CD8-positive, alpha-beta memory T cell (primary cell): ENCODE measurements around the gene BOC. TPM values are rescaled to one million over a fixed set of nuclear protein-coding genes. Genes with fewer than 3 reads are reported as not detected.

Source experiments
- CTCF ChIA-PET: fragments of 350-600 bp; sonication (Branson Sonifier 250); formaldehyde crosslinking; loops from one replicate; lab custom pipeline; 2021; ENCODE audit warnings: antibody characterized with exemption; lab: Charles Lee
- POLR2A ChIA-PET: fragments of 350-600 bp; sonication (Branson Sonifier 250); formaldehyde crosslinking; loops from one replicate; lab custom pipeline; 2021; ENCODE audit warnings: antibody characterized with exemption; lab: Charles Lee
- DNase-seq, 5 donors: peaks; one replicate each; pipeline versions ENCODE4 v3.0.0 to v3.0.0-alpha.2; 2020 to 2022; ENCODE audit warnings: mixed read lengths in 1 of 5
- H3K27ac ChIP-seq: one replicate; pipeline ENCODE4 v1.7.0; 2013; ENCODE audit warnings: low read depth, mild to moderate bottlenecking, low read length, moderate library complexity
- H3K27me3 ChIP-seq: 2 replicates; pipeline ENCODE4 v1.7.0; 2013; ENCODE audit warnings: low read length, mild to moderate bottlenecking; ENCODE audit not compliant: insufficient read depth, poor library complexity, severe bottlenecking
- H3K36me3 ChIP-seq: 2 replicates; pipeline ENCODE4 v1.7.0; 2013; ENCODE audit warnings: mild to moderate bottlenecking, low read length, moderate library complexity; ENCODE audit not compliant: insufficient read depth
- H3K4me1 ChIP-seq: 2 replicates; pipeline ENCODE4 v1.7.0; 2013; ENCODE audit warnings: mild to moderate bottlenecking, low read length, moderate library complexity; ENCODE audit not compliant: insufficient read depth
- H3K4me3 ChIP-seq: 2 replicates; pipeline ENCODE4 v1.7.0; 2013; ENCODE audit warnings: mild to moderate bottlenecking, low read length
- H3K9me3 ChIP-seq: 2 replicates; pipeline ENCODE4 v1.7.0; 2013; ENCODE audit warnings: mild to moderate bottlenecking, low read length
- H3K27ac Mint-ChIP-seq, 8 donors: one replicate each; pipeline ENCODE4 v1.8.0; 2020 to 2021; ENCODE audit warnings: mixed read lengths in 8 of 8, mild to moderate bottlenecking in 6 of 8, inconsistent platforms in 3 of 8, moderate library complexity in 3 of 8
- H3K27me3 Mint-ChIP-seq, 2 donors: one replicate each; pipeline ENCODE4 v1.8.0; 2020 to 2021; ENCODE audit warnings: mixed read lengths in 2 of 2, mild to moderate bottlenecking in 1 of 2, moderate library complexity in 1 of 2
- H3K36me3 Mint-ChIP-seq, 3 donors: one replicate each; pipeline ENCODE4 v1.8.0; 2020 to 2021; ENCODE audit warnings: mixed read lengths in 3 of 3, inconsistent platforms in 1 of 3, mild to moderate bottlenecking in 1 of 3
- H3K4me1 Mint-ChIP-seq, 3 donors: one replicate each; pipeline ENCODE4 v1.8.0; 2020 to 2021; ENCODE audit warnings: mixed read lengths in 3 of 3, inconsistent platforms in 1 of 3, mild to moderate bottlenecking in 1 of 3
- H3K4me3 Mint-ChIP-seq, 7 donors: one replicate each; pipeline ENCODE4 v1.8.0; 2020 to 2021; ENCODE audit warnings: mixed read lengths in 7 of 7, mild to moderate bottlenecking in 6 of 7, moderate library complexity in 4 of 7, inconsistent platforms in 2 of 7
- H3K9me3 Mint-ChIP-seq, 5 donors: one replicate each; pipeline ENCODE4 v1.8.0; 2020 to 2022; ENCODE audit warnings: mixed read lengths in 5 of 5, mild to moderate bottlenecking in 3 of 5, moderate library complexity in 2 of 5, inconsistent platforms in 1 of 5
- polyA plus RNA-seq: library from polyadenylated mRNA; unstranded; fragments of 300-500 nt; fragmentation: Illumina TruSeq; gene quantifications from one replicate; pipeline ENCODE4 v1.2.3, GENCODE V29; 2021
- total RNA-seq, 2 experiments: library from RNA; stranded (reverse); gene quantifications; one replicate each; pipeline ENCODE4 v1.2.3, GENCODE V29; 2021

Gene BOC
- total and polyA plus RNA-seq, 3 experiments from 2014 or later = not detected

GRCh38 chr3:113233497-113233896 lies 22.1 kb downstream of the BOC start:
- Histone ChIP-seq H3K9me3 (no peaks in the 10 kb centered on the region), H3K27me3 (no peaks in the 10 kb centered on the region), H3K4me3 (no peak overlapping the region), H3K4me1 (no peaks in the 10 kb centered on the region), H3K36me3 (no peaks in the 10 kb centered on the region), H3K27ac (no peak overlapping the region)
- Mint-ChIP-seq H3K27me3 (peaks cover 0 to 9% of the 10 kb centered on the region in 2 donors), H3K36me3 (no peaks in the 10 kb centered on the region), H3K27ac (peak overlapping the region in 1 of 8 donors; percentile 15), H3K9me3 (no peaks in the 10 kb centered on the region), H3K4me1 (no peaks in the 10 kb centered on the region), H3K4me3 (no peak overlapping the region)
- DNase-seq = no peak
- ChIA-PET CTCF (interaction anchor here (1.0 to 1.4 kb wide), 2 partner anchors 10 to 17 kb away, joined by 3 to 4 read pairs; no protein-coding TSS in a partner anchor), POLR2A (no interaction called here)

- Histone ChIP-seq H3K27me3 (no peaks in the 10 kb centered on the region), H3K4me1 (no peaks in the 10 kb centered on the region), H3K4me3 (no peak overlapping the region), H3K9me3 (no peaks in the 10 kb centered on the region), H3K27ac (no peak overlapping the region), H3K36me3 (no peaks in the 10 kb centered on the region)
- Mint-ChIP-seq H3K4me1 (no peaks in the 10 kb centered on the region), H3K9me3 (no peaks in the 10 kb centered on the region), H3K36me3 (no peaks in the 10 kb centered on the region), H3K4me3 (no peak overlapping the region), H3K27ac (no peak overlapping the region), H3K27me3 (peaks cover 0 to 12% of the 10 kb centered on the region in 2 donors)
- no peak for DNase-seq
- POLR2A ChIA-PET = no interaction called here
- CTCF ChIA-PET = interaction anchor here (1.0 to 1.4 kb wide), 2 partner anchors 9 to 18 kb away, joined by 3 to 4 read pairs; no protein-coding TSS in a partner anchor
Observed at GRCh38 chr3:113234028-113234427, 22.7 kb downstream of the BOC start.

DNA sequence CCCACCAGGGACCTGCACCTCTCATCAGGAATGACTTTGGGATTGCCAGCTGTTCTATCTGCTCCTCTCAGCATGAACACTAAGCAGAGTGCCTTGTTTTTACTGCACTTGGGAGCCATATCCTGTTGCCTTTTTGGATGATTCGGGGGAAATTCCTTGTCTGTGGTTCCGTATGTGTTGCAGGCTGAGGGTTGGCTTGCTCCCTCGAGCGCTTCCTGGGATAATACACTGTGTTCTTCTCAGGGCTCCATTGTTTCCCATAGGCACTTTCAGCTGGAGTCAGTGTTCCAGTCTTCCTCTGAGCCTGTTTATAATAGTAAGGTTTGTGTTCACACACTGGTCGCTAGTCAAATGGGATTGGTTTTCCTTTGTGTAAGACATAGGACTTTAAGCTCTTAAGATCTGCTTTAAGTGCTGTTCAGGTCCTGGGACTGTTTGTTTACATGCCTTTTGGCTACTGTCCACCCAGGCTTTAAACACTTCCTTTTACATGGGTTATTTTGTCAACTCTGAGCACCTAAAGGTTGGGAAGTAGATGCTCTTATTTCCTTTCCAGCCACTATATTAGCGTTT lies 23.4 kb downstream of the BOC start:
- H3K4me1 ChIP-seq = no peaks in the 10 kb centered on the region
- no peaks in the 10 kb centered on the region for H3K27me3 ChIP-seq
- Mint-ChIP-seq H3K36me3 (no peaks in the 10 kb centered on the region), H3K9me3 (no peaks in the 10 kb centered on the region), H3K4me3 (no peak overlapping the region), H3K4me1 (no peaks in the 10 kb centered on the region), H3K27me3 (peaks cover 0 to 11% of the 10 kb centered on the region in 2 donors), H3K27ac (no peak overlapping the region)
- ChIA-PET POLR2A (no interaction called here), CTCF (no interaction called here)
- H3K4me3 ChIP-seq = no peak overlapping the region
- H3K9me3 ChIP-seq = no peaks in the 10 kb centered on the region
- H3K27ac ChIP-seq = no peak overlapping the region
- no peaks in the 10 kb centered on the region for H3K36me3 ChIP-seq
- no peak for DNase-seq

GRCh38 chr3:113238503-113238902 lies 27.1 kb downstream of the BOC start:
- H3K4me3 Mint-ChIP-seq = no peak overlapping the region
- Histone ChIP-seq H3K9me3 (no peaks in the 10 kb centered on the region), H3K27ac (no peak overlapping the region), H3K36me3 (no peaks in the 10 kb centered on the region), H3K4me1 (no peaks in the 10 kb centered on the region), H3K4me3 (no peak overlapping the region), H3K27me3 (peaks cover 9% of the 10 kb centered on the region)
- CTCF ChIA-PET = no interaction called here
- peaks cover 0 to 7% (median 3%) of the 10 kb centered on the region in 3 donors for H3K4me1 Mint-ChIP-seq
- POLR2A ChIA-PET = no interaction called here
- H3K36me3 Mint-ChIP-seq = no peaks in the 10 kb centered on the region
- H3K27me3 Mint-ChIP-seq = peaks cover 6 to 30% of the 10 kb centered on the region in 2 donors
- H3K9me3 Mint-ChIP-seq = no peaks in the 10 kb centered on the region
- no peak for DNase-seq
- H3K27ac Mint-ChIP-seq = no peak overlapping the region

GRCh38 chr3:113240841-113241240 lies 29.5 kb downstream of the BOC start:
- Mint-ChIP-seq H3K4me3 (no peak overlapping the region), H3K36me3 (no peaks in the 10 kb centered on the region), H3K4me1 (peaks cover 0 to 7% (median 3%) of the 10 kb centered on the region in 3 donors), H3K27me3 (peaks cover 12 to 39% of the 10 kb centered on the region in 2 donors), H3K9me3 (no peaks in the 10 kb centered on the region), H3K27ac (no peak overlapping the region)
- H3K27me3 ChIP-seq = peaks cover 10% of the 10 kb centered on the region
- H3K4me3 ChIP-seq = no peak overlapping the region
- POLR2A ChIA-PET = no interaction called here
- H3K9me3 ChIP-seq = no peaks in the 10 kb centered on the region
- CTCF ChIA-PET = no interaction called here
- no peaks in the 10 kb centered on the region for H3K36me3 ChIP-seq
- H3K27ac ChIP-seq = no peak overlapping the region
- DNase-seq = no peak
- H3K4me1 ChIP-seq = no peaks in the 10 kb centered on the region

- H3K4me1 ChIP-seq = no peaks in the 10 kb centered on the region
- Mint-ChIP-seq H3K36me3 (no peaks in the 10 kb centered on the region), H3K27ac (no peak overlapping the region), H3K27me3 (peaks cover 13 to 40% of the 10 kb centered on the region in 2 donors), H3K9me3 (no peaks in the 10 kb centered on the region), H3K4me3 (peak overlapping the region in 2 of 7 donors; percentile 13 to 29), H3K4me1 (peaks cover 0 to 7% (median 3%) of the 10 kb centered on the region in 3 donors)
- peaks cover 10% of the 10 kb centered on the region for H3K27me3 ChIP-seq
- POLR2A ChIA-PET = no interaction called here
- CTCF ChIA-PET = no interaction called here
- H3K9me3 ChIP-seq = no peaks in the 10 kb centered on the region
- no peaks in the 10 kb centered on the region for H3K36me3 ChIP-seq
- H3K4me3 ChIP-seq = no peak overlapping the region
- no peak for DNase-seq
- H3K27ac ChIP-seq = no peak overlapping the region
Observed at GRCh38 chr3:113241292-113242095, 30.1 kb downstream of the BOC start.

DNA sequence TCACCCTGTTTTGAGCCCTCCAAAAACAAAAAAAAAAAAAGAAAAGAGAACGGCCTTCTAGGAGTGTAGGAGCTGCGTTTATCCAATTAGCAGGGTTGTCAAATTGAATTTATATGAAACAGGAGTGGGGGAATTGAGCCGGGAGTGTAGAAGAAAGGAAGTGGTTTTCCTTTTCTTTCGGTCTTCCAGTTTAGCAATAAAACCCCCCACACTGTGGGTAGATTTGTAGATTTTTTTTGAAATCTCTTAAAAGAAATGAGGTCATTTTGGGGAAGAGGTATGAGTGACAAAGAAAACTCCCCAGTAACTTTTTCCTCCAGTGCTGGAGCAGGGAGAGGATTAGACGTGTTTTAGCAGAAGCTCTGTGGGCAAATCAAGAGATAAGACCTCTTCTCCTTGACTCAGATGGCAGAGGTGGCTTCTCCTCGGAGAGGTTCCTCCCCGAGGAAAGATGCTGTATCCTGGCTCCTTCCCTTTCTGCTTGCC lies 30.8 kb downstream of the BOC start:
- H3K4me1 ChIP-seq = no peaks in the 10 kb centered on the region
- no peaks in the 10 kb centered on the region for H3K36me3 ChIP-seq
- Mint-ChIP-seq H3K36me3 (no peaks in the 10 kb centered on the region), H3K4me3 (peak overlapping the region in 2 of 7 donors; percentile 13 to 29), H3K4me1 (peaks cover 0 to 7% (median 3%) of the 10 kb centered on the region in 3 donors), H3K27me3 (peaks cover 13 to 46% of the 10 kb centered on the region in 2 donors), H3K9me3 (no peaks in the 10 kb centered on the region), H3K27ac (peak overlapping the region in 1 of 8 donors; percentile 20)
- H3K27ac ChIP-seq = no peak overlapping the region
- no peak overlapping the region for H3K4me3 ChIP-seq
- H3K9me3 ChIP-seq = no peaks in the 10 kb centered on the region
- DNase-seq = no peak
- CTCF ChIA-PET = interaction anchor here (1.7 kb wide), 1 partner anchor 9 kb away, joined by 4 read pairs; no protein-coding TSS in a partner anchor
- POLR2A ChIA-PET = no interaction called here
- peaks cover 10% of the 10 kb centered on the region for H3K27me3 ChIP-seq

DNA sequence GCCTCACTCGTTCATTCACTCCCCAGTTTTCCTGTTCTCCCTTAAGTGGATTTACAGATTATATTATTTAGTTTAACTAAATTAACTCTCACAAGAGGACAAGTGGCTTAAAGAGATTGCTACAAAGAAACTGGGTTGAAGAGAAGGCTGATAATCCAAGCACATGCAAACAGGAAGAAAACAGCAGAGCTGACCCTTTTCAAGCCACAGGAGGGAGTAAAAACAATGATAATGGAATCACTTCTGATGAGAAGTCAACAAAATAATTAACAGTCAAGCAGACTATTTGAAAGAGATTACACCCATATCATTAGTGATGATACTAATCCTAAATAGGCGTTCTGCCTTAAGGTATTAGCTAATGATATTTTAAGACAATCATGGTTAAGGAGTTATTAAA lies 31.7 kb downstream of the BOC start:
- no peaks in the 10 kb centered on the region for H3K9me3 Mint-ChIP-seq
- H3K9me3 ChIP-seq = no peaks in the 10 kb centered on the region
- no peaks in the 10 kb centered on the region for H3K36me3 Mint-ChIP-seq
- H3K4me1 ChIP-seq = no peaks in the 10 kb centered on the region
- ChIA-PET POLR2A (no interaction called here), CTCF (interaction anchor here (1.7 kb wide), 1 partner anchor 10 kb away, joined by 4 read pairs; no protein-coding TSS in a partner anchor)
- no peak overlapping the region for H3K27ac ChIP-seq
- H3K4me3 Mint-ChIP-seq = no peak overlapping the region
- DNase-seq = no peak
- no peaks in the 10 kb centered on the region for H3K36me3 ChIP-seq
- H3K27ac Mint-ChIP-seq = no peak overlapping the region
- H3K4me3 ChIP-seq = no peak overlapping the region
- peaks cover 0 to 7% (median 3%) of the 10 kb centered on the region in 3 donors for H3K4me1 Mint-ChIP-seq
- peaks cover 13 to 51% of the 10 kb centered on the region in 2 donors for H3K27me3 Mint-ChIP-seq
- H3K27me3 ChIP-seq = peaks cover 10% of the 10 kb centered on the region
